H1 (cell line): ENCODE data around the gene SNX13. TPM values are rescaled to one million over a fixed set of nuclear protein-coding genes. Genes with fewer than 3 reads are reported as not detected.

Experiments used
- CTCF ChIA-PET: fragments of 300-600 bp; sonication (Branson Sonifier 250); formaldehyde crosslinking; loops from one replicate; lab custom pipeline; 2021; ENCODE audit not compliant: partially characterized antibody; lab: Charles Lee
- POLR2A ChIA-PET: fragments of 300-600 bp; sonication (Branson Sonifier 250); formaldehyde crosslinking; loops from one replicate; lab custom pipeline; 2021; ENCODE audit warnings: inconsistent platforms; ENCODE audit not compliant: partially characterized antibody; lab: Charles Lee
- DNase-seq, 2 experiments: peaks; one replicate each; pipeline versions ENCODE4 v3.0.0 to v3.0.0-alpha.2; 2010 to 2022; ENCODE audit warnings: low spot score in 2 of 2, low read depth in 1 of 2, mixed read lengths in 1 of 2
- FAIRE-seq: peaks from 2 replicates; lab custom pipeline; 2011; peaks lifted over from hg19 to GRCh38; lab: Jason Lieb, UNC
- H2AFZ ChIP-seq: 2 replicates; pipeline ENCODE4 v1.8.1; 2012; ENCODE audit warnings: low read length, inconsistent platforms
- H2AK5ac ChIP-seq: 2 replicates; pipeline ENCODE4 v1.6.1; 2013; ENCODE audit warnings: low read depth, low read length
- H2BK120ac ChIP-seq: replicated peaks from 2 replicates; pipeline ENCODE3; 2013; ENCODE audit warnings: low read depth, low read length, inconsistent platforms
- H2BK12ac ChIP-seq: 2 replicates; pipeline ENCODE4 v1.6.1; 2013; ENCODE audit warnings: low read depth, low read length
- H2BK15ac ChIP-seq: 2 replicates; pipeline ENCODE4 v1.6.1; 2013; ENCODE audit warnings: low read length
- H2BK20ac ChIP-seq: 2 replicates; pipeline ENCODE4 v1.6.1; 2013; ENCODE audit warnings: low read length
- H2BK5ac ChIP-seq: 2 replicates; pipeline ENCODE4 v1.6.1; 2013; ENCODE audit warnings: low read depth, low read length
- H3K14ac ChIP-seq: 2 replicates; pipeline ENCODE4 v1.6.1; 2013; ENCODE audit warnings: inconsistent platforms; ENCODE audit not compliant: insufficient read length
- H3K18ac ChIP-seq: 2 replicates; pipeline ENCODE4 v1.6.1; 2013; ENCODE audit warnings: low read length; ENCODE audit errors: extremely low read depth
- H3K23ac ChIP-seq: 2 replicates; pipeline ENCODE4 v1.6.1; 2013; ENCODE audit warnings: inconsistent platforms; ENCODE audit not compliant: insufficient read length
- H3K23me2 ChIP-seq: 2 replicates; pipeline ENCODE4 v1.6.1; 2013; ENCODE audit warnings: low read depth, low read length
- H3K27ac ChIP-seq: 2 replicates; pipeline ENCODE4 v1.6.1; 2011; ENCODE audit warnings: low read depth, low read length, inconsistent platforms
- H3K27me3 ChIP-seq, 4 experiments: replicated peaks in 1 of 4; 1 replicate in 1 of 4; 2 replicates in 3 of 4; pipeline versions ENCODE4 v1.6.1 to v1.8.1; 2011 to 2013; ENCODE audit warnings: low read length in 3 of 4, mild to moderate bottlenecking in 3 of 4, inconsistent platforms in 2 of 4, mixed read lengths in 2 of 4, moderate library complexity in 1 of 4; ENCODE audit not compliant: control insufficient read depth in 3 of 4, insufficient read depth in 3 of 4; ENCODE audit errors: extremely low read depth in 1 of 4
- H3K36me3 ChIP-seq, 4 experiments: 2 replicates each; pipeline versions ENCODE4 v1.6.1 to v1.8.1; 2011 to 2013; ENCODE audit warnings: mild to moderate bottlenecking in 4 of 4, low read length in 3 of 4, moderate library complexity in 2 of 4, control low read depth in 1 of 4, inconsistent platforms in 1 of 4; ENCODE audit not compliant: insufficient read depth in 4 of 4, control insufficient read depth in 2 of 4
- H3K4ac ChIP-seq: replicated peaks from 2 replicates; pipeline ENCODE3; 2013; ENCODE audit warnings: low read length, low read depth, mixed read lengths, inconsistent platforms; ENCODE audit not compliant: insufficient read length
- H3K4me1 ChIP-seq, 4 experiments: replicated peaks in 1 of 4; 1 replicate in 1 of 4; 2 replicates in 3 of 4; pipeline versions ENCODE4 v1.6.1 to v1.8.1; 2011 to 2013; ENCODE audit warnings: low read length in 3 of 4, inconsistent platforms in 2 of 4, mixed read lengths in 1 of 4; ENCODE audit not compliant: insufficient read depth in 4 of 4, control insufficient read depth in 3 of 4
- H3K4me2 ChIP-seq, 2 experiments: 2 replicates each; pipeline versions ENCODE4 v1.6.1 to v1.8.1; 2011 to 2013; ENCODE audit warnings: low read depth in 2 of 2, low read length in 2 of 2, control low read depth in 1 of 2, inconsistent platforms in 1 of 2, mild to moderate bottlenecking in 1 of 2; ENCODE audit not compliant: insufficient read depth in 1 of 2
- H3K4me3 ChIP-seq, 4 experiments: fragments of 200-600, 300-600 bp in 1 of 4; sonication (generic), shearing (Covaris generic), sonication (Bioruptor Twin) in 1 of 4; 2 replicates each; pipeline versions ENCODE4 v1.5.1 to v1.8.1; 2011 to 2016; ENCODE audit warnings: low read length in 4 of 4, low read depth in 3 of 4, control low read depth in 2 of 4, inconsistent platforms in 2 of 4, mild to moderate bottlenecking in 2 of 4, mixed read lengths in 1 of 4, moderate library complexity in 1 of 4; ENCODE audit not compliant: insufficient read depth in 2 of 4; ENCODE audit errors: extremely low read depth in 1 of 4
- H3K56ac ChIP-seq: replicated peaks from 2 replicates; pipeline ENCODE3; 2013; ENCODE audit warnings: low read depth, mild to moderate bottlenecking, mixed read lengths, low read length, inconsistent platforms; ENCODE audit not compliant: insufficient read length
- H3K79me1 ChIP-seq: 2 replicates; pipeline ENCODE4 v1.6.1; 2013; ENCODE audit warnings: low read depth, low read length, control low read depth
- H3K79me2 ChIP-seq, 2 experiments: 2 replicates each; pipeline versions ENCODE4 v1.6.1 to v1.8.1; 2012 to 2013; ENCODE audit warnings: low read length in 2 of 2, mild to moderate bottlenecking in 2 of 2, inconsistent platforms in 1 of 2; ENCODE audit not compliant: insufficient read depth in 2 of 2, control insufficient read depth in 1 of 2
- H3K9ac ChIP-seq, 4 experiments: replicated peaks in 1 of 4; 1 replicate in 1 of 4; 2 replicates in 3 of 4; pipeline versions ENCODE4 v1.6.1 to v1.8.1; 2011 to 2013; ENCODE audit warnings: low read depth in 3 of 4, low read length in 3 of 4, control low read depth in 2 of 4, mild to moderate bottlenecking in 2 of 4, moderate library complexity in 2 of 4, inconsistent platforms in 1 of 4; ENCODE audit errors: extremely low read depth in 1 of 4
- H3K9me3 ChIP-seq, 2 experiments: 2 replicates each; pipeline versions ENCODE4 v1.6.1 to v1.8.1; 2012 to 2013; ENCODE audit warnings: mild to moderate bottlenecking in 2 of 2, moderate library complexity in 2 of 2, control low read depth in 1 of 2, inconsistent platforms in 1 of 2, low read depth in 1 of 2, low read length in 1 of 2, mixed read lengths in 1 of 2; ENCODE audit not compliant: insufficient read depth in 2 of 2
- H4K20me1 ChIP-seq, 2 experiments: replicated peaks in 1 of 2; 2 replicates each; pipeline versions ENCODE3 to v1.8.1; 2011 to 2013; ENCODE audit warnings: inconsistent platforms in 2 of 2, low read length in 2 of 2, mild to moderate bottlenecking in 1 of 2; ENCODE audit not compliant: insufficient read depth in 2 of 2, control insufficient read depth in 1 of 2
- H4K5ac ChIP-seq: 2 replicates; pipeline ENCODE4 v1.6.1; 2013; ENCODE audit warnings: low read length, low read depth, mixed read lengths, inconsistent platforms; ENCODE audit not compliant: insufficient read length
- H4K8ac ChIP-seq: 2 replicates; pipeline ENCODE4 v1.8.0; 2013; ENCODE audit warnings: mild to moderate bottlenecking, moderate library complexity, low read length, inconsistent platforms; ENCODE audit not compliant: insufficient read depth; ENCODE audit errors: extremely low read depth
- H4K91ac ChIP-seq: replicated peaks from 2 replicates; pipeline ENCODE3; 2013; ENCODE audit warnings: low read length, mixed read lengths, inconsistent platforms; ENCODE audit not compliant: insufficient read length
- HDAC2 ChIP-seq, 2 experiments: fragments of 300-600 bp in 1 of 2; sonication (generic) in 1 of 2; IDR thresholded peaks; 2 replicates each; pipeline ENCODE4 v1.6.1; 2011 to 2012; ENCODE audit warnings: low read depth in 2 of 2, low read length in 2 of 2, mild to moderate bottlenecking in 2 of 2, moderate library complexity in 2 of 2, borderline replicate concordance in 1 of 2, inconsistent platforms in 1 of 2
- WGBS, 2 experiments: shearing (Covaris generic) in 1 of 2; methylation state at CpG; one replicate each; pipeline versions ENCODE4 v1.1.6 to v1.1.7; 2013 to 2015; ENCODE audit warnings: low lambda C conversion rate in 2 of 2, mixed read lengths in 2 of 2, inconsistent platforms in 1 of 2, low coverage in 1 of 2, missing lambda C conversion rate in 1 of 2; ENCODE audit not compliant: insufficient replicate concordance in 2 of 2, insufficient coverage in 1 of 2, insufficient read length in 1 of 2; ENCODE audit errors: extremely low coverage in 1 of 2, missing lambda C conversion rate in 1 of 2; 5-methylcytosine and 5-hydroxymethylcytosine counted together
- polyA plus RNA-seq, 7 experiments: library from polyadenylated mRNA; depleted of rRNA in 3 of 7; stranded (reverse) in 5 of 7; unstranded in 2 of 7; fragments of >200 nt in 5 of 7; fragments of 200-250 nt in 2 of 7; gene quantifications; 1 replicate in 5 of 7; 2 replicates in 1 of 7; 4 replicates in 1 of 7; pipeline versions ENCODE4 v1.2.1 to v1.2.3, GENCODE V29; 2011 to 2013; ENCODE audit warnings: missing spikeins in 2 of 7, mixed read lengths in 2 of 7
- total RNA-seq: library from RNA; stranded (reverse); fragmentation: NEBNext Ultra II Directional; extraction: Animal tissue kit (Norgen Biotek cat#: 25700); gene quantifications from 2 replicates; pipeline ENCODE4 v1.2.1, GENCODE V29; 2021

The SNX13 gene
- total and polyA plus RNA-seq, 2 of the 8 experiments (the other 6 are each of a cell fraction or from before 2014, with no cell fraction given): 5.5 to 27.4 TPM

GRCh38 chr7:17928055-17928454 lies 12.2 kb downstream of the SNX13 start:
- Histone ChIP-seq H3K79me2 (peaks cover 3 to 98% of the 10 kb centered on the region in 2 experiments; a peak in 3 of 4 replicates), H3K4me3 (no peak overlapping the region), H3K36me3 (no peaks in the 10 kb centered on the region), H3K56ac (no peak overlapping the region), H4K8ac (no peak overlapping the region), H4K20me1 (no peaks in the 10 kb centered on the region), H4K91ac (no peak overlapping the region), H3K27ac (no peak overlapping the region), H2BK5ac (no peak overlapping the region), H3K4me2 (no peak overlapping the region), H3K23ac (no peak overlapping the region), H2BK12ac (no peak overlapping the region), H3K4ac (no peak overlapping the region), H3K14ac (no peak overlapping the region), H3K23me2 (no peaks in the 10 kb centered on the region), H3K9me3 (no peaks in the 10 kb centered on the region), H4K5ac (no peak overlapping the region), H3K27me3 (no peaks in the 10 kb centered on the region), H2AK5ac (no peak overlapping the region), H3K9ac (no peak overlapping the region), H3K4me1 (peaks cover 0 to 12% (median 5%) of the 10 kb centered on the region in 4 experiments; a peak in 5 of 7 replicates), H3K79me1 (peaks cover 4% of the 10 kb centered on the region; the same call in 1 of the 2 replicates), H2AFZ (no peak overlapping the region), H2BK20ac (no peak overlapping the region), H3K18ac (no peak overlapping the region), H2BK15ac (no peak overlapping the region), H2BK120ac (no peak overlapping the region)
- DNase-seq (no peak), FAIRE-seq (no peak)
- no peak for TF ChIP-seq HDAC2 (IDR thresholded peaks at IDR 0.05; ENCODE audit: borderline replicate concordance in 1 of 2, low read depth in 2 of 2, low read length in 2 of 2)
- ChIA-PET POLR2A (interaction anchor here (1.8 kb wide), 1 partner anchor 12 kb away, joined by 5 read pairs; the partner anchor contains the start of gene SNX13), CTCF (interaction anchor here (1.0 to 1.6 kb wide), 2 partner anchors 158 to 221 kb away, joined by 3 to 4 read pairs; no protein-coding TSS in a partner anchor)
- 67% methylated on average over 1 of the region's 1 CpG; no CpG with 5 or more reads in 1 of the 2 experiments for WGBS, 2 experiments
